HG03469 (cell line): ENCODE data around the gene MASP1.

Source experiments
- ATAC-seq: cut with Tn5 transposase; IDR thresholded peaks from one replicate; pipeline ENCODE4 v1.9.1; 2021; ENCODE audit warnings: mild to moderate bottlenecking, moderate library complexity, moderate number of reproducible peaks; ENCODE audit not compliant: unreplicated experiment

MASP1 gene

GRCh38 chr3:187291512-187292132 lies at the start of gene MASP1:
Gene MASP1 (minus strand): TSS chr3:187291737. CDS start chr3:187291632, 105 bp downstream.
- no peak for ATAC-seq

GRCh38 chr3:187340578-187340977 lies 49.0 kb upstream of the MASP1 start:
- ATAC-seq: no peak

- ATAC-seq: no peak
These were observed 44.8 kb upstream of the MASP1 start for GRCh38 chr3:187336322-187336721.

- no peak for ATAC-seq
These were observed 43.4 kb upstream of the MASP1 start for GRCh38 chr3:187334904-187335303.

- ATAC-seq: no peak
These were observed 37.2 kb upstream of the MASP1 start for GRCh38 chr3:187328691-187329090.

GRCh38 chr3:187327845-187328244 lies 36.3 kb upstream of the MASP1 start:
- ATAC-seq: no peak

- no peak for ATAC-seq
These were observed 34.1 kb upstream of the MASP1 start for GRCh38 chr3:187325632-187326031.

- no peak for ATAC-seq
These were observed 31.6 kb upstream of the MASP1 start for GRCh38 chr3:187323091-187323490.

GRCh38 chr3:187322291-187322690 lies 30.8 kb upstream of the MASP1 start:
- ATAC-seq: no peak

GRCh38 chr3:187321766-187322165 lies 30.2 kb upstream of the MASP1 start:
- no peak for ATAC-seq

- peak; percentile 72 for ATAC-seq
These were observed 28.3 kb upstream of the MASP1 start for GRCh38 chr3:187319699-187320302.

GRCh38 chr3:187318819-187319616 lies 27.5 kb upstream of the MASP1 start:
- no peak for ATAC-seq

GRCh38 chr3:187315872-187316271 lies 24.3 kb upstream of the MASP1 start:
- no peak for ATAC-seq

GRCh38 chr3:187314176-187314575 lies 22.6 kb upstream of the MASP1 start:
- ATAC-seq: no peak

- ATAC-seq: no peak
These were observed 19.5 kb upstream of the MASP1 start for GRCh38 chr3:187310954-187311470.

- ATAC-seq: no peak
These were observed 18.7 kb upstream of the MASP1 start for GRCh38 chr3:187310226-187310625.

GRCh38 chr3:187305881-187306280 lies 14.3 kb upstream of the MASP1 start:
- ATAC-seq: no peak

GRCh38 chr3:187299611-187300010 lies 8.1 kb upstream of the MASP1 start:
- no peak for ATAC-seq

GRCh38 chr3:187296911-187297310 lies 5.4 kb upstream of the MASP1 start:
- ATAC-seq: no peak

- no peak for ATAC-seq
These were observed 4.5 kb upstream of the MASP1 start for GRCh38 chr3:187296058-187296457.

- no peak for ATAC-seq
These were observed 3.9 kb upstream of the MASP1 start for GRCh38 chr3:187295316-187296034.
